GM12865 (cell line): ENCODE data around the gene ATP6V0E2.

Source experiments
- DNase-seq: peaks from one replicate; pipeline ENCODE4 v3.0.0; 2010; ENCODE audit warnings: low read depth
- H3K4me3 ChIP-seq: 2 replicates; pipeline ENCODE4 v1.5.1; 2011; ENCODE audit warnings: mild to moderate bottlenecking, low read depth, low read length, control low read depth
- TF ChIP-seq, protein P1 (sequence below): IDR thresholded peaks from 2 replicates; pipeline ENCODE4 v1.5.1; 2011; ENCODE audit warnings: low read length, control low read depth, low read depth, inconsistent platforms; ENCODE audit not compliant: insufficient read depth; ENCODE audit errors: missing control alignments

Gene ATP6V0E2

DNA sequence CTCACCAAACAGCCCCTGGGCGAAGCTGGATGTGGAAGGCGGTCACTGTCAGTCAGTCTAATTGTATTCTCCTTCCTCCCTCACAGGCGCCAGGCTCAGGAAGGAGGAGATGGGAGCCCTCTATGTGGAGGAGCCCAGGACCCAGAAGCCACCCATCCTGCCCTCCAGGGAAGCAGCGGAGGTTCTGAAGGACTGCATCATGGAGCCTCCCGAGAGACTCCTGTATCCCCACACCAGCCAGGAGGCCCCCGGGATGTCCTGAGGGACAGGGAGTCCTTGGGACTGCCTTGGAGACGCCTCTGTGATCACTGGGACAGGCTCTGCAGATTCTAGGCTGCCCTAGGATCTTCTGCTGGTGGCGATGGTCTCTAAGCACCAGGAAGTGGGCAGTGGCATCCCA, 9.7 kb upstream of the ATP6V0E2 start:
- TF ChIP-seq, protein P1, sequence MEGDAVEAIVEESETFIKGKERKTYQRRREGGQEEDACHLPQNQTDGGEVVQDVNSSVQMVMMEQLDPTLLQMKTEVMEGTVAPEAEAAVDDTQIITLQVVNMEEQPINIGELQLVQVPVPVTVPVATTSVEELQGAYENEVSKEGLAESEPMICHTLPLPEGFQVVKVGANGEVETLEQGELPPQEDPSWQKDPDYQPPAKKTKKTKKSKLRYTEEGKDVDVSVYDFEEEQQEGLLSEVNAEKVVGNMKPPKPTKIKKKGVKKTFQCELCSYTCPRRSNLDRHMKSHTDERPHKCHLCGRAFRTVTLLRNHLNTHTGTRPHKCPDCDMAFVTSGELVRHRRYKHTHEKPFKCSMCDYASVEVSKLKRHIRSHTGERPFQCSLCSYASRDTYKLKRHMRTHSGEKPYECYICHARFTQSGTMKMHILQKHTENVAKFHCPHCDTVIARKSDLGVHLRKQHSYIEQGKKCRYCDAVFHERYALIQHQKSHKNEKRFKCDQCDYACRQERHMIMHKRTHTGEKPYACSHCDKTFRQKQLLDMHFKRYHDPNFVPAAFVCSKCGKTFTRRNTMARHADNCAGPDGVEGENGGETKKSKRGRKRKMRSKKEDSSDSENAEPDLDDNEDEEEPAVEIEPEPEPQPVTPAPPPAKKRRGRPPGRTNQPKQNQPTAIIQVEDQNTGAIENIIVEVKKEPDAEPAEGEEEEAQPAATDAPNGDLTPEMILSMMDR: no peak
- H3K4me3 ChIP-seq: no peak overlapping the region

DNA sequence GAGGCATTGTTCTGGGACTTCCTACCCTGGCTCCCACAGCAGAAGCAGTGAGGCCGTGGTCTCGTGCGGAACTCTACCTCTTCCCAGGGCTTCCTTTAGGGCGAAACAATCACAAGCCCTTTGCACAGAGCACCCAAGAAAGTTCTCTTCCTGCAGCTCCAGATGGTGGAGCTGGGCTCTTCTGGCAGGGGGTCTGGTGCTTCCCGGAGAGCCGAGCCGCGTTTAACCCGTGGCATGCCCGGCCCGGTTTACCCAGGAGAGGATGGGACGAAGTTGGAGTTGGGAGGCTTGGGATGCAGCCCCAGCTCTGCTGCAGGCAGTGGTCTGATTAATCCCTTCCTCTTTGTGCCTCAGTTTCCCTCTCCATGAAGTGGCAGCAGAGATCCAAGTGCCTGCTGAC, 9.0 kb upstream of the ATP6V0E2 start:
- TF ChIP-seq, protein P1: no peak
- H3K4me3 ChIP-seq: no peak overlapping the region
- DNase-seq: no peak

More for the DNA sequence above, 9.7 kb upstream of the ATP6V0E2 start:
- no peak for DNase-seq

DNA sequence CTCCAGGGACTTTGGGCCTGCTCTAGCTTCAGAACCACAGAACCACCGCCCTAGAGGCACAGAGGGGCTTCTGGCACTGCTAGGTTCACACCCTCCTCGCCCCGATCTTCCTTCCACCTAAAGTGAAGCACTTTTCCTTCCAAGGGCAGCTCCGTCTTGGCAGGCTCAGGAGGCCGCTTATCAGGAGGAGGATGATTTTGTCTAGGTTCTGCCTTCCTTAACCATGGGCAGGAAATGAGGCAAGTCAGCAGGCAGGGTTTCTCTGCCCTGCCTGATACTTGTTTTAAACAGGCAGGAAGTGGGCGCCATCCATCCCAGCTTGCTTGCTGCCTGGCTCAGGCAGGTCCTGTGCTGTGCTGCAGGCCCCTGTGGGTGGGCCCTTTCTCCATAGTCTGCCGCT, 8.3 kb upstream of the ATP6V0E2 start:
- TF ChIP-seq, protein P1: no peak
- peak; percentile 20 for DNase-seq

DNA sequence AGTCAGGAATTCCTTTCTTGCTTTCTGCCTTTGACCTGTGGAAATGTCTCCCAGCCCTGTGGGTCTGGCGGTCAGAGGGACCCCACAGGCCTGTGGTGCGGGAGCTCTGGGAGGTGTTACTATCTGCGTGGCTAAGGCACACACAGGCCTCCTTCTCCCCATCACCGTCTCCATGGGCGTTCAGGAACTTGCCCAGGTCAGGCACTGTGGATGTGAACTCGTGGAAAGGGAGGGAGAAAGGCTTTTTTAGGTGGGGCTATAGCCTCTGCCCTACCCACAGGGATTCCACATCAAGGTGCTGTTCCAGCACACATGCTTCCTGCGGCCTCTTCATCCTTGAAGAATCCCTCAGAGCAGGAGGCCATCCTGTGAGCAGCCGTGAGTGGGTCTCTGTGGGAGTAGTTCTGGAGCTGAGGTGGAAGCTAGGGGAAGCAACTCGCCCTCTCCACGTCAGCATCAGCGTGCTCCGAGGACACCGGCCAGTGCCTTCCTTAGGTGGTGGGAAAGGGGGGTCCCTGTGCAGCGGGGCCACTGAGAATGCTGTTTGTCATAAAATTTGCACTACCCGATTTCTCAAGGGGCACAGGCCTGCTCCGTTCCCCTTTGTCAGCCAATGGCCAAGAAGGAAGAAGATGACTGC, 7.5 kb upstream of the ATP6V0E2 start:
- no peak for DNase-seq
- TF ChIP-seq, protein P1: no peak

More for the DNA sequence above, 8.3 kb upstream of the ATP6V0E2 start:
- no peak overlapping the region for H3K4me3 ChIP-seq

DNA sequence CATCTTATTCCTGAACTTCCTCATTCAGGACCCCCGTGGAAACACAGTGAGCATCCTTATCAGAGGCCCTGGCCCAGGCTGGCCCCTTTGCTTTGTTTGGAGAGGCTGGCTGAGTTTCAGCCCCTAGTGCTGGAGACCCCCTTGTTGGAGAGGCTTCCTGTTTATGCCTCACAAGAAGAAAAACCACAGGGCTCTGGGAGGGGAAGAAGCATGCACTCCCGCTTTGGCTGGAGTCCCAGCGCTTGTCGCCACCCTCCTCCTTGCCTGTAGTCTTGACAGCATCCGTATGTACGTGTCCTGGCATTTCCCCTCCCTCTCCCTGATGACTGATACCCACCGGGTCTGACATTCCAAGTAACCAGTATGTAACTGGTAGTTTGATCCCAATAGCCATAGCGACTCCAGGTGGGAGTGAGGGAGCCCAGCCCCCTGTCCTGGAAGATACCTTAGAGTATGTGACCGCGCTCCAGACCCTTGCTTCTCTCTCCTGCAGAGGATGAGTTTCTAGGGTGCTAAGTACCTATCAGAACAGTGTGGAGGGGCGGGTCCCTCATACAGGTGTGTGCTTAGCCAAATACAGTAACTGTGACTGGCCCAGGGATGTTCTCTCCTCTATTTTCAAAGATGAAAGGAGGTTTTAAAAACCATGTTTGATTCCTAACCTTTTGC, 6.9 kb upstream of the ATP6V0E2 start:
- TF ChIP-seq, protein P1: no peak
- no peak overlapping the region for H3K4me3 ChIP-seq
- DNase-seq: no peak

More for the DNA sequence above, 7.5 kb upstream of the ATP6V0E2 start:
- no peak overlapping the region for H3K4me3 ChIP-seq

DNA sequence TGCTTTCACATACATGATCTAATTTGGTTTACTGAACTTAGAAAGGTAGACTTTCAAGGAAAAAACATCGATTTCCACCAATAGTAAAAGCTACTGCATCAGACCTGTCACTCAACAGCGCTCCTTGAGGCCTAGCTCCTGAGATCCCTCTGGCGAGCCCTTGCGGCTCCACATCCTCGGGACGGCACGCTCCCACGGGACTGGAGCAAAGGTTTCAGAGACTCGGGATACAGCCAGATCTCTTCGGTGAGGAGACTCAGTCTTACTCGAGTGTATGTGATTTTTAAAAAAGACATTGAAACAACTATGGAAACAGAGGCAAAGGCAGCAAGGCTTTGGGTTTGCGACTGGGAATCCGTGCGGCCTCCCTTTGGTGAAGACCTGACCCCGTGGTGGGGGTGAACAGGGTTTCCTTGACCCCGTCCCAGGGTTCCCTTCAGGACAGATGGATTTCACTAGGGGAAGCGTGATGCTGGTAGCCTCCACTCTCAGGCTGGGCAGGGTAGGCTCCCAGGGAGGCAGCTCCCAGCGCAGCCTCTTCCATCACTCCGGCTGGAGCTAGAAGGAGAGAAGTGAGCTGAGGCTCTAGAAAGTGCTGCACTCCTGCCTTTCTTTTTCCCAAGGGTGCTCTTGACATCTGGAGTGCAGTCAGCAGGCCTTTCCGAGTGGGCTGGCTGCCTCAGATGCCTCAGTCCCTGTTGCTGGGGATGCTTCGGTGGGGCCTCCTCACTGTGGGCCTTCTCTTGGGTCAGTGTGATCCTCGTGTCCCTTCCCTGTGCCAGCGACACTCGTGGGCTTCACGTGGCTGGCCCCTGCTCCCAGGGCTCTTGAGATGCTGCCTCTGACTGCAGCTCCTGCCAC, 5.8 kb upstream of the ATP6V0E2 start:
- no peak for DNase-seq
- H3K4me3 ChIP-seq: no peak overlapping the region
- TF ChIP-seq, protein P1: no peak
